Measurements from ENCODE around the gene CDH5. TPM values are rescaled to one million over a fixed set of nuclear protein-coding genes. Genes with fewer than 3 reads are reported as not detected.

Gene CDH5
- total RNA-seq, 1 experiment from 2014 or later = 0.26 TPM

DNA sequence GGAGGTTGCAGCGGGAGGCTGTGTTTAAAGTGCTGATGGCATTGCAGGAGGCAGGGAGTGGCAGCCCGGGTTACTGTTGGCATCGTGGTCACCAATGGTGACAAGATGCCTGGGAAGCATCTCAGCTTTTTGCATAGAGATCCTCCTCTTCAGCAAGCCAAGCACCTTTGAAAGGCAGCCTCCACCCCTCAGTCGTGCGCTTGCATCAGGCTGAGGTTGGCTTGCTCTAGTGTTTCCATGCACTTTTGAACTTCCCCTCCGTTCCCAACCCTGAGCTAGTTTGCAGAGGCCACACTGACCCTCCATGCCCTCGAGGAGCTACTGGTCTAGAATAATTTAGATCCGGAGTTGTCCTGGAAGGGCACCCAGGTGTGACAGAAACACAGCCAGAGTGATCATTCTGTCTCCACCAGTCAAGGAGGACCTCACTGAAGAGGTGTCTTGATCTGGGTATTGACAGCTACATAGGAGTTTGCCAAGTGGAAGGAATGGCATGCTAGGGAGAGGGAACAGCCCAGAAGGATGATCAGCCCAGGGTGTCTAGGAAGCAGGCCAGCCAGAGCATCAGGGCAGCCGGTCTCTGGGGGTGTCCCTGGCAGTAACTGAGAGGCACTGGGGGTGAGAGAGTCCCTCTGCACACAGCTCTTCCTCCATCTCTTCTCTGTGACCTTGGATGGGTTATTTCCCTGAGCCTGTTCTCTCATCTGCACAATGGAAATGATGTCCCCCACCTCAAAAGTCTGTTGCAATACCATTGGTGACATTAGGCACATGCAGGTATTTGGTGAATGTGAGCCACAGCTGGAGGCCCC, 68.3 kb downstream of the CDH5 start:
- no peaks in the 10 kb centered on the region for H3K36me3 ChIP-seq (ENCODE audit: insufficient read depth, low read length, poor library complexity, severe bottlenecking)
- DNase-seq (ENCODE audit: low spot score) = no peak
- H3K4me1 ChIP-seq (ENCODE audit: insufficient read depth, low read length, poor library complexity, severe bottlenecking) = no peaks in the 10 kb centered on the region
- H3K27me3 ChIP-seq (replicated peaks; ENCODE audit: insufficient read depth, low read depth, low read length, poor library complexity) = peaks cover 32% of the 10 kb centered on the region
- intact Hi-C loops (cut with micrococcal nuclease; ENCODE audit: unreplicated experiment) = no loop called here
- H3K4me3 ChIP-seq (ENCODE audit: low read depth, low read length, poor library complexity, severe bottlenecking) = no peak overlapping the region
- no peaks in the 10 kb centered on the region for H3K9me3 ChIP-seq (ENCODE audit: low read depth, low read length, poor library complexity, severe bottlenecking)
- no TSS peak for BruUV-seq (replicated peaks)
- ChIA-PET CTCF (no interaction called here), POLR2A (ENCODE audit: low non-redundant PET) (no interaction called here)
- TF ChIP-seq EZH2 (IDR thresholded peaks at IDR 0.05; ENCODE audit: borderline replicate concordance, low read depth, low read length, poor library complexity, severe bottlenecking) = no peak
- TF ChIP-seq, protein P1, sequence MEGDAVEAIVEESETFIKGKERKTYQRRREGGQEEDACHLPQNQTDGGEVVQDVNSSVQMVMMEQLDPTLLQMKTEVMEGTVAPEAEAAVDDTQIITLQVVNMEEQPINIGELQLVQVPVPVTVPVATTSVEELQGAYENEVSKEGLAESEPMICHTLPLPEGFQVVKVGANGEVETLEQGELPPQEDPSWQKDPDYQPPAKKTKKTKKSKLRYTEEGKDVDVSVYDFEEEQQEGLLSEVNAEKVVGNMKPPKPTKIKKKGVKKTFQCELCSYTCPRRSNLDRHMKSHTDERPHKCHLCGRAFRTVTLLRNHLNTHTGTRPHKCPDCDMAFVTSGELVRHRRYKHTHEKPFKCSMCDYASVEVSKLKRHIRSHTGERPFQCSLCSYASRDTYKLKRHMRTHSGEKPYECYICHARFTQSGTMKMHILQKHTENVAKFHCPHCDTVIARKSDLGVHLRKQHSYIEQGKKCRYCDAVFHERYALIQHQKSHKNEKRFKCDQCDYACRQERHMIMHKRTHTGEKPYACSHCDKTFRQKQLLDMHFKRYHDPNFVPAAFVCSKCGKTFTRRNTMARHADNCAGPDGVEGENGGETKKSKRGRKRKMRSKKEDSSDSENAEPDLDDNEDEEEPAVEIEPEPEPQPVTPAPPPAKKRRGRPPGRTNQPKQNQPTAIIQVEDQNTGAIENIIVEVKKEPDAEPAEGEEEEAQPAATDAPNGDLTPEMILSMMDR (conservative IDR thresholded peaks at IDR 0.05; ENCODE audit: low read depth, low read length) = no peak
- no peak overlapping the region for H3K27ac ChIP-seq (ENCODE audit: low read depth, low read length, poor library complexity, severe bottlenecking)

DNA sequence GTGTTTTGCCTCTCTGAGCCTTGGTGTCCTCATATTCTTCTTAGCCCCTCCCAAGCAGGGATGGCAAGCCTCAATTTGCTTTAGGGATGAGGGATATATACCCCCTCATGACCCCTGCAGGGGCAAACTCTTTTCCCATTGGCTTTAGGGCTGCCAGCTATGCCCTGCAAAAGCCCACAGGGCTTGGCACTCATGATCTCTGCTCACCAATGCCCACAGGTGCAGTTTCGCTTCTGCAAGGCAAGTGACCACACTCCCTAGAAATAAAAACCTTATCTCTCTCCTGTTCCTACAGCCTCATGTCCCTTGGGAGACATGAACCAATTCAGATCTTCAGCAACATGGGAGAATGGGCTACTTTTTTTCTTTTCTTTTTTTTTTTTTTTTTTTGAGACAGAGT, 69.4 kb downstream of the CDH5 start:
- Histone ChIP-seq H3K27me3 (replicated peaks; ENCODE audit: insufficient read depth, low read depth, low read length, poor library complexity) (peaks cover 22% of the 10 kb centered on the region), H3K36me3 (ENCODE audit: insufficient read depth, low read length, poor library complexity, severe bottlenecking) (no peaks in the 10 kb centered on the region), H3K4me3 (ENCODE audit: low read depth, low read length, poor library complexity, severe bottlenecking) (no peak overlapping the region), H3K27ac (ENCODE audit: low read depth, low read length, poor library complexity, severe bottlenecking) (no peak overlapping the region), H3K9me3 (ENCODE audit: low read depth, low read length, poor library complexity, severe bottlenecking) (no peaks in the 10 kb centered on the region), H3K4me1 (ENCODE audit: insufficient read depth, low read length, poor library complexity, severe bottlenecking) (no peaks in the 10 kb centered on the region)
- no TSS peak for BruUV-seq (replicated peaks)
- ChIA-PET CTCF (interaction anchor here (0.7 kb wide), 1 partner anchor 77 kb away, joined by 3 read pairs; no protein-coding TSS in a partner anchor), POLR2A (ENCODE audit: low non-redundant PET) (no interaction called here)
- no peak for TF ChIP-seq EZH2 (IDR thresholded peaks at IDR 0.05; ENCODE audit: borderline replicate concordance, low read depth, low read length, poor library complexity, severe bottlenecking)
- TF ChIP-seq, protein P1 (conservative IDR thresholded peaks at IDR 0.05; ENCODE audit: low read depth, low read length) = no peak
- intact Hi-C loops (cut with micrococcal nuclease; ENCODE audit: unreplicated experiment) = no loop called here
- no peak for DNase-seq (ENCODE audit: low spot score)

DNA sequence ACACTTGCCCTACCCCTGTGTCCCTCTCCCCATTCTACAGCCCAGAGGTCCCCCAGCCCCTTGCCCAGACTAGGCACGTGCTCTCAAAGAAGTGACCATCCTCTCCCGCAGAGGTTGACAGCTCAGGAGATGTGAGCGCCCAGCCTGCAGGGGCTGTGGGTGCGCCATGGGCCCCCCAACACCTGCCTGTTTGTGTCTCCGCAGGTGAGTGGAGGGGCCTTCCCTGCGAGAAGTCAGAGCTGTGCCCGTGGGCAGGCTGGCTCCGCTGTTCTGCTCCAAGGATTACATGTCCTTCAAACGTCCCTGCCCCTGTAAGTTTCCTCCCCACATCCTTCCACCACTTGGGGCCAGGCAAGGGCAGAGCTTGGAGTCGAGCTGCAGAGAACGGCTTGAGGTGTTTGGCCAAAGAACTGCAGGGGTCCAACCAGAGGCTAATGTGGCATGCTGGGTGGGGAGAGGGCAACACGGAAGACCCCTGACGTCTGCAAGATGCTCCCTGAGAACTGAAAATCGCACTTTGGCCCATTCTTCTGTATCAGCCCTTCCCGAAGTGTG, 71.0 kb downstream of the CDH5 start:
- CTCF ChIA-PET = no interaction called here
- intact Hi-C loops (cut with micrococcal nuclease; ENCODE audit: unreplicated experiment) = no loop called here
- POLR2A ChIA-PET (ENCODE audit: low non-redundant PET) = no interaction called here
- DNase-seq (ENCODE audit: low spot score) = no peak
- Histone ChIP-seq H3K4me1 (ENCODE audit: insufficient read depth, low read length, poor library complexity, severe bottlenecking) (no peaks in the 10 kb centered on the region), H3K27me3 (replicated peaks; ENCODE audit: insufficient read depth, low read depth, low read length, poor library complexity) (peaks cover 6% of the 10 kb centered on the region), H3K4me3 (ENCODE audit: low read depth, low read length, poor library complexity, severe bottlenecking) (no peak overlapping the region), H3K36me3 (ENCODE audit: insufficient read depth, low read length, poor library complexity, severe bottlenecking) (no peaks in the 10 kb centered on the region), H3K9me3 (ENCODE audit: low read depth, low read length, poor library complexity, severe bottlenecking) (no peaks in the 10 kb centered on the region), H3K27ac (ENCODE audit: low read depth, low read length, poor library complexity, severe bottlenecking) (no peak overlapping the region)
- BruUV-seq (replicated peaks) = no TSS peak
- TF ChIP-seq EZH2 (IDR thresholded peaks at IDR 0.05; ENCODE audit: borderline replicate concordance, low read depth, low read length, poor library complexity, severe bottlenecking) = no peak
- TF ChIP-seq, protein P1 (conservative IDR thresholded peaks at IDR 0.05; ENCODE audit: low read depth, low read length) = no peak

Measured in A673 (cell line).